Stimulated activated CD4-positive, alpha-beta T cell treated with anti-CD3 and anti-CD28 coated beads, Interleukin-1b, Interleukin-23, amount 100 ng/mL, for 24 hours (primary cell): Measurements from ENCODE around the gene ROPN1L.

Experiments used
- DNase-seq, 4 experiments: peaks; one replicate each; pipeline ENCODE4 v3.0.0-alpha.2; 2020; ENCODE audit warnings: low read depth in 4 of 4, low spot score in 1 of 4

ROPN1L gene

DNA sequence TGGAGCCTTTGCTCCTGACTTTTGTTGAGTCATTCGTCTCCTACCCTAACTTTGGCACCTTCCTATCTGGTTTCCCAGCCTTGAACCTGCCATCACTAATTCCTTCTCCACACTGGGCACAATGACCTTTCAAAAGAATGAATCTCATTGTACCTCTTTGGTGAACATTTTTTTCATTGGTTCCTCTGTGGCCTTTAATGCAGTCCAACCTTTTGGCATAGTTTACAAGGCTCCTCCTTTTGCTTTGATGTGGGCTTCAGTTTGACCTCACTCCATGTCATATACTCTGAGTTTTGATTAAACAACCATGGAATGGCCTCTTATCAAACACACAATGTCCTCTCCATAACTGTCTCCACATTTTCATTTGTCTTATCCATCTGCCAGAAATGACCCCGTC, 14.5 kb upstream of the ROPN1L start:
- no peak for DNase-seq

DNA sequence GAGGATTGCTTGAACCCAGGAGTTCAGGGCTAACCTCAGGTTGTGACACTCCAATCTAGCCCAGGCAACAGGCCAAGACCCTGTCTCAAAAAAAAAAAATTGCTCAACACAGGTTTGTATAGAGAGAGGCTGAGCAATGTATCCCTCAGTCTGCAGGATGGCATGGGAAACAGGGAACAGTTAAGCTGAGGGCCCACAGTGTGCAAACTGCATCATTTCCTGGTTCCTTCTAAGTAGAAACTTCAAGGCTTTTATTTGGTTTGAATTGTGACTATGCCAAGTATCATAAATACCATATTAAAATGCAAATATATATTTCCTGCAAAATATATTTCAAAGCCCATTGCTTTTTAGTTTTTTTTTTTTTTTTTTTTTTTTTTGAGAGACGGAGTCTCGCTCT, 13.7 kb upstream of the ROPN1L start:
- DNase-seq: no peak

DNA sequence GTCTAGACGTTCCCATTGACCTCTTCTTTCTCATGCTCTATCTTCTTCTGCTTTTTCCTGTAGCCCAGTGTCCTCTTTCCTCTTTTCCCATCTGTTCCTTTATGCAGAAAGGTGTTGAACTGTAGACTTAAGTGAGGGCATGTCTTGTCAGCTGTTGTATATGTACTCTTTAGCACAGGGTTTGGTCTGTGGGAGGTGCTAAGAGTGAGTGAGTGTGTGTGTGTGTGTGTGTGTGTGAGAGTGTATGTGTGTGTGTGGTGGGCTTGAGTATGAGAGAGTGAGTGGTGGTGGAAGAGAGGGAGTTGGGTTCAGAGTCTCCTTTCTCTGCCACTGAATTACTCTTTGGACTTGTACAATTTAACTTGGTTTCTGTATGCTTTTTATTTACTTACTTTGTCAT, 10.3 kb upstream of the ROPN1L start:
- DNase-seq: no peak

DNA sequence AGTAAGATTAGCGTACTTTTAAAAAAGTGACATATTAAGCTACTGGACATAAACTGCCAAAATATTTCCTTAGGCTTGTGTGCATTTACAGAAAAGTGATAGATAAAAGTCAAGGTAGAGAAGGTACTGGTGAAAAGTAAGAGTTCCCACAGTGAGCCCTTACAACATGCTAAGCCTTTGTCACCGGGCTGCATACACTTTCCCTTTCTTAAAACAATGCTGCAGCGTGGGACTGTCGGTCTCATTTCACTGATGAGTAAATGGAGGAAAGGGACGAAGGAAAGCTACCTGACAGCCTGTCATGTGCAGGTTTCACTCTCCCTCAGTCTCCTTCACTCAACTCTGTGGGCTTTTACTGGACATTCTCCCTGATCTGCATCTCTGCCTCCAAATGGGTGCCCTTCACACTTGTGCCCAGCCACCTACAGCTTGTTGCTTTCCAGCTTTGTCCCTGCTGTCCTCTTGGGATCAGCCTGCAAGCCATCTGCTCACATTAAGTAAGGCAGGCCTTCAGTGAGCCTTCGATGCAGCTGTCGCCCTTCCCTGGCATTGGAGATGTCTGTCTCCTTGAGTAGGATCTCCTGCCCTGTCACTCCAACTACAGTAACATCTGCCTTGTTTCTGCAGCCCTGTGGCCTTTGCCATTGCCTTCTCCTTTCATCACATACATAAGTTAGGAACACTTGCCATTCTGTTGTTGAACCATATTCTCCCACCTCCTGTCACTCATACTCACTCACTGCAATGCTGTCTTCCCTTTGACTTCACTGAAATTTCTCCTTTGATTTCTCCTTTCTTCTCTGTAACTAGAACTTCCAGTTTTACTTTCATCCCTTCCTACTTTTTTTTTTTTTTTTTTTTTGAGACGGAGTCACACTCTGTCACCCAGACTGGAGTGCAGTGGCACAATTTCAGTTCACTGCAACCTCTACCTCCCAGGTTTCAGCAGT, 9.3 kb upstream of the ROPN1L start:
- no peak for DNase-seq

DNA sequence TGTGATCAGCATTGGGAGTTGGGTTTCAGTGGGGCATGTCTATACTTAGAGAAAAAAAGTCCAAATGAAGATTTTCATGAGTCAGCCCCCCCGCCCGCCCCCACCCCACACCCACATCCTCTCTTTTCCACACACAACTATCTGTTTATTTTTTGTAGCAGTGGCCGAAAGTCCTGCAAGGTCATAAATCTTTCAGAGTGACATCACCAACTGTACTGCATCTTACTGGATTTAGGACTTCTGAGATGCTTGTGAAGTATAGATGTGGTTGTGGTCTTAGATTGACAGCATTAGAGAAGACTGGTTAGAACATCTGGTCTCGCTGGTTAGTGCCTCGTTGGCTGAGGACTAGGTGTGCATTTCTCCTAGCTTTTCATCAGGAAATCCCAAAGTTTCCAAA, 7.3 kb upstream of the ROPN1L start:
- no peak for DNase-seq

DNA sequence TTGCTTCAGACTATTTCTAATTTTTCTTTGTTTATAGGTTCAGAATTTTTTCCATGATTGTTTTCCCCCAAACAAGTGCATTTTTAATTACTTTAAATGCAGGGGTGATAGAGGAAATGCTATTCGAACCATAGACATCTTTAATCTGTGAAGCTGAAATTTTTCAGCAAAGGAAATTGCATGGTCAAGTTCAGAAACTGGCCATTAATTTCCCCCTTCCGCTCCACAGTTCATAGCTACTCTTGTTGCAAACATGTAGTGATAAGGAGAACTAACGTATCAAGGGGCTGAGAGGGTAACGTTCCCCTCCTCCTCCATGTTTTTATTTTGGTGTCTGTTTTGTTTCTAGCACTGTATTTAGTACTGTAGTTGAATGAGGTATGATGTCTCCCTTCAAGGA, 3.4 kb upstream of the ROPN1L start:
- no peak for DNase-seq

DNA sequence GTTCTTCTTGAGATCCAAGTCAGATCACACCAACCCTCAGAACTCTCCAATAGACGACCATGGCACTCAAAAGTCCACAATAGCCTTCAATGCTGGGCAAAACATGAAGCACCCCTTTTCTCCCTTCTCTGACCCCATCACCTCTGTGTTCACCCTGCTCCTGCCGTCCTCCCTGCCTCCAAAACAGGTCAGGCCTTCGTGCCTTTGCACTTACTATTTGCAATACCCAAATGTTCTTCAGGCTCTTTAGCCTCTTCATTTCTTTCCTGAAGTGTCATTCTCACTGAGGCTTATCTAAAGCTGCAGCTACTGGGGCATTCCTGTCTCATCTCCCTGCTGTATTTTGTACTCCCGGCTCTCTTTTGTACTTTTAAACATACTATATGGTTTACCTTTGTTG, 2.0 kb upstream of the ROPN1L start:
- no peak for DNase-seq

DNA sequence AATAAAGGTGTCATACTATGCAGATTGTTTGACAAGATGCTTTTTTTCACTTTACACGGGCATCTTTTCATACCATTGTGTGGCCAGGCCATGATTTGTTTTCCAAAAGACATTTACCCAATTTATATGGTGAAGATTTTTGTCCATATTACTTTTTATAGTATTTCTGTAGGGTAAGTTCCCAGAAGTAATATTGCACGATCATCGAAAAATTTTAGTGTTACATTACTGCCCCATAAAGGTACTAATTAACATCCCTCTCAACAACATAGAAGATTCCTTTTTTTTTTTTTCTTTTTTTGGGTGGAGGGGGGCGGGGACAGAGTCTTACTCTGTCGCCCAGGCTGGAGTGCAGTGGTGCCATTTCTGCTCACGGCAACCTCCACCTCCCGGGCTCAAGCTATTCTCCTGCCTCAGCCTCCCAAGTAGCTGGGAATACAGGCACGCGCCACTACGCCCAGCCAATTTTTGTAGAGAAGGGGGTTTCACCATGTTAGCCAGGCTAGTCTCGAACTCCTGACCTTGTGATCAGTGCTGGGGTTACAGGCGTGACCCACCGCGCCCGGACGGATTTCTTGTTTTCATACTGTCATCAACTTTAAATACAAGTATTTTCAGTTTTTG, 1.2 kb upstream of the ROPN1L start:
- no peak for DNase-seq

DNA sequence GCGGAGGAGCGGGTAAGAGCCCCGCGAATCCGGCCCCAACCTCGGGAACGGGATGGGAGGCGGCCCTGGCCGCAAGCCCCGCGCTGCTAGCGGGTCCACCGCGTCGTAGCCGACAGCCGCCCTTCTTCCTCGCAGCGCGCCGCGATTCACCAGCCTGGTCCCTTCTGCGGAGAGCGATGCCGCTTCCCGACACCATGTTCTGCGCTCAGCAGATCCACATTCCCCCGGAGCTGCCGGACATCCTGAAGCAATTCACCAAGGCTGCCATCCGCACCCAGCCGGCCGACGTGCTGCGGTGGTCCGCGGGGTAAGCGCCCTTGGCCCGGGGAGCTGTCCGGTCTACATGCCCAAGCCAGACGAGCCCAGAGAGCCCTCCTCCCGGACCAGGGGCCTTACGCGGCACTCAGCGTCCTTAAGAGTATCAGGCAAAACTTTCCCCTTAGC, 335 bp downstream of the ROPN1L start:
- DNase-seq: no peak

DNA sequence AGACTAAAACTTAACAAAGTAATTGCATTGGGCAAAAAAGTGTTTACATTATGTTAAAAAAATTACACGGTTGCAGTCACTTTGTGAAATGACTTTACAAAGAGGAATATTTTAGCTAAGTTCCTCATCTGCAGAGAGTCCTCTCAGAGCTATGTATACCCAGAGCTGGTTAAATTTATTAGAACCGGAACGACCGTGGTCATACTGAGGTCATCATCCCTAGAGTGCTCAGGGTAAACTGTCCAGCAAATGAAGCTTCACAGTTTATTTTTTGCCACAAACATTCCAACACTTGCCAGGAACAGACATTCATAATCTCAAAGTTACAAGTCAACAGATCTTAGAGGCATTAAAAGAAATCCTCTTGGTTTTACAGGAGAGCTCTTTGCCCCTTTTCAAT, 897 bp downstream of the ROPN1L start:
- no peak for DNase-seq

DNA sequence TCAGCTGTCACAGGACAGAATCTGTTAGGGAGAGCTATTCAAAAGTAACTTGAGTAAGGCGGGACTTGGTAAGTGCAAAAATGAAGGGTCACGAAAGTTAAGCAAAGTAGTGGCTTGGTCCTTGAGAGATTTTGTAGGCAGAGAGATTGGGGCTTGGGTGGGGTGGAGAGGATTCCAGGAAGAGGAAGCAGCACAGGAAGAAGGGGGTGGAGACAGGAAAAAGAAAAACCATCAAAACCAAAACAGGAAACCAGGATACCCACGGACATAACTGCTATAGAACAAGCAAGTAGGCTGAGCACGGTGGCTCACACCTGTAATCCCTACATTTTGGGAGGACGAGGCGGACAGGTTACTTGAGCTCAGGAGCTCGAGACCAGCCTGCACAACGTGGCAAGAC, 3.7 kb downstream of the ROPN1L start:
- DNase-seq: no peak

DNA sequence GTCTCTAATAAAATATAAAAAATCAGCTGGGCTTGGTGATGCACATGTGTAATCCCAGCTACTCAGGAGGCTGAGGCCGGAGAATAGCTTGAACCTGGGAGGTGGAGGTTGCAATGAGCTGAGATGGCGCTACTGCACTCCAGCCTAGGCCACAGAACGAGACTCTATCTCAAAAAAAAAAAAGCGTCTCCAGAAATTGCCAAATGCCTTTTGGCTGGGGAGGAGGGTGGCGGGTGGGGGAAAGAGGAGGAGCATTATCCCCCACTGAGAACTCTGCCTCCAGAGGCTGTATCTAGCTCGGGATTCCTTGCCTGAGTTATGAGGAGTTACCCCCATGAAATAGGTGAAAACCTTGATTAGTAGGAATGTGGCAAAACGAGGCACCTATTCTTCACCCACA, 4.8 kb downstream of the ROPN1L start:
- no peak for DNase-seq

DNA sequence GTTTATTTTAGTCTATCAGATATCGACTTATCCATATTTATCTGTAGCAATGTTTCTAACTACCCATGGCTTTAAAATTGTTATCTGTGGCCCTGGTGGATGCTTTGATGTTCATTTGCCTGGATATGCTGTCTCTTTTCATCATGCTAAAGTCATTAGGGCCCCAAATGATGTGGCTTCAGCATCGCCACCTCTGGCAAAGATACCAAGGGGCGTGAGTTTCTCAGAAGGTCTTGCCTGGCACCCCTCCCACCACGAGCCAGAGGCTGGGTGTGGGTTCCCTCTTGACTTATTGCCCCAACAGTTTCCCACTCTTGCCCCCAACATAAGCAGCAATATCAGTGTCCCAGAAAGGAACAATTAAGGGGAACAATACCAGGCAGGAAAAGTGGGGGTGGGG, 5.4 kb downstream of the ROPN1L start:
- DNase-seq: no peak

DNA sequence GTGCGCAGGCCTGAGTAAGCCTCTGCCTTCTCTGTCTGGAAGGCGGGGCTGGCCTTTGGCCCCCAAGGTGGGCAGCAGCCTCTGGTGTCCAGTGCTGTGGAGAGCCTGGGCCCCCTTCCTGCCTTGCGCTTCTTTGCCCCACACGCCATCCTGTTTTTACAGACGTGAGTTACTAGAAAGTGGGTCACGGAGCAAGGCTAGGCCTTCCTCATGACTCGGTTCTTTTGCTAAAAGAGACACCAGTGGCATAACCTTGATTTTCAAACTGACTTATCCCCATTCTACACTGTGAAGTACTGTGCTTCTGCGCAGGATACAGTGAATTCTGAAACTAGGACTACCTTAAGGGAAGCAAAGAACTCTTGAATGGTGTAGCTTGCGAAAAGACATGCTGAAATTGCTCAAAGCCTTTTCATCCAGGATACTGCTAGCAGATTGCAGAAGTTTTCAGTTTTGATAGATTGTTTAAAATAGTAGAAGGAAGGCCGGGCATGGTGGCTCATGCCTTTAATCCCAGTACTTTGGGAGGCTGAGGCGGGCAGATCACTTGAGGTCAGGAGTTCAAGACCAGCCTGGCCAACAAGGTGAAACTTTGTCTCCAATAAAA, 7.2 kb downstream of the ROPN1L start:
- DNase-seq: no peak

DNA sequence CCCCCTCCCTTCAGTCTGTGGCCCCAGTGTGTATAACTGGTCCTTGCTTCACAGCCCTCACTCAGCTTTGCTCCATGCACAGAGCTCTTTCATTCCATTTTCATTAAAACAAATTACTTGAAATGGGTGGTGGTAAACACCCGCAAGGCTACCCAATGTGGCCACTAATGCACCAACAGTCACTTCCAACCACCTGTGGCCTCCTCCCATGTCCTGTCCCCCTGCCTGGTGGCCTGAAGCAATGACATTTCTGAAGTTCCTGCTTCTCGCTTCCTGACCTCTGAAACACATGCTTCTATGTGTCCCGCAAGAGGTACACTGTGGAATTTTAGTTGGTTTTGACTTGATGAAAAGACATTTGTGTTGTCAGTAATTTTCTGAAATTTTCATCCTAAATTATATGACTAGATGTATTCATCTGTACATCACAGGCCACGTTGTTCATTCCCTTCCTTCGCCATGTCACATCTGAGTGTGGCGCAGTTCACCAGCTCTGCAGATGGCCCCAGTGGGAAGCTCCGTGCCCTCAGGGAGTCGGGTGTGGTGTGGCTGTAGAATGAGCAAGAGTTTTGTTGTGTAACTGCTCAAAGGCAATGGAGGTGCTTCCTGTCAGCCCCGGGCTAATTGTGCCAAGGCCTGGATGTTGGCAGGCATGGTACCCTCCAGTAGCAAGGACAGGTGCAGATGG, 9.6 kb downstream of the ROPN1L start:
- DNase-seq: no peak

DNA sequence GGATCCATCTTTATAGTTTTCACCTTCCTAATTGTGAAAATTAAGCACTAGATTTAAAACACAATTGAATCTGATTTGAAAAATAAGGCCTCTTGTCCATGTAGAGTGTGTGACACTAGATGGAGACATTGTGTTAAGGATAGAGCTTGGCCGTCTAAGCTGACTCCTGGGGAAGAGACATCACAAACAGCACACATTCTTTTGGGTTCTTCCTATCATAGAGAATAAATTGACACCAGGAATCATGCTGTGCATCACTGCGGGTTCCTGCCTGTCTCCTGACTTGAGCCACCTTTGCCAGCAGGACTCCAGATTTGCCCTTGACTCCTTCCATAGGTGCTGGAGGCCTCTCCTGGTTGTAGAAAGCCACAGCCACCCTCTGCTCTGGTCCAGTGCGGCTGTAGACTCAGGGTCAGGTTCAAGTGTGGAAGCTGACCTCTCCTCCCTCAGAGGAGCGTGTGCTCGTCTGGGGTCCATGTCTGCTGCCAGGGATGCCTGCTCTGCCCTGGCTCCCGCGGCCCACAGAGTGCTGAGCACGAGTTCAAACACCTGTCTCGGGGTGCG, 11.2 kb downstream of the ROPN1L start:
- DNase-seq: peak in 1 of 4 experiments; percentile 8

DNA sequence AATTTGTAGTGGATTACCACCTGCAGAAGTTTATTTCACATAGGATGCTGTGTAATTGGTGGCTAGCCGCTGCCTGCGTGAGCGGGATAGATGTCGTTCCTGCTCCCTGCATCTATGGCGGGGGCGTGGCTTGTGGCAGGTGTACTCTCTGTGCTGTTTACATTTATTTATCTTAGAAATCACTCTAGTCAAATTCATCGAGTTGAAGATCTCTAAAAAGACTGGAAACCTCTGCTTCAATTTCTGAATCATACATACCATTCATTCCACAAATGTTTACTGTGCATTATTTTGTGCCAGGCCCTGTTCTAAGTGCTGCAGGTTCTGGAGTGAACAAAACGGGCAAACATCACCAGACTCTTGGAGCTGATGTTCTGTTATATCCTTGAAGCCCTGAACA, 11.9 kb downstream of the ROPN1L start:
- DNase-seq: no peak

DNA sequence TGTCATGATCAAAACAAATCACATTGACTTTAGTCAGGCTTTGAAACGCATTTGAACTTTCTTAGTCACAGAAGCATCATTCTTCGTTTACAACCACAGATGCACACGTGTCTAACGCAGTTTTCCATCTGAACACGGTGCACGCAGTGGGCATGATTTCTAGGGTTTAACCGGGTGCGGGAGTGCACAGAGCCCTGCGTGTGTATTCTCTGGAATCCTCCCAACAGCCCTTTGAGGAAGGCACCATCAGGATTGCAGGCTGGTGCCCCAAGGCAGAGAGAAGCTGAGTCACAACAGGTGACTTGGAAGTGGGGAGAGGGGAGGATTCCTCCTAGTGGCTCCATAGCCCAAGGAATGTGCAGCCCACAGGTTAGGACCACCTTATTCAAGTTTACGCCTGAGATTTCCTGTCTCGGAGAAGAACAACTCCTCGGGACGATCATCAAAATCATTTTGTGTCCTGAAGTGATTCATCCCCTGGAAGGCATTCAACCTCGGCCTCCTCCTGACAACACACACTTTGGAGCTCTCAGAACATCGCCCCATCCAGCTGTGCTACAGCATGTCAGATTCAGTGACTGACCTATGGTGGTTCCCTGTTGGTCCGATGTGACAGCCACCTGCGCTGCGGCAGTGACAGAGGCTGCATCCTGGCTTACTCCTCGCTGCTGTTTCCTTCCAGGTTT, 13.1 kb downstream of the ROPN1L start:
- DNase-seq: no peak

DNA sequence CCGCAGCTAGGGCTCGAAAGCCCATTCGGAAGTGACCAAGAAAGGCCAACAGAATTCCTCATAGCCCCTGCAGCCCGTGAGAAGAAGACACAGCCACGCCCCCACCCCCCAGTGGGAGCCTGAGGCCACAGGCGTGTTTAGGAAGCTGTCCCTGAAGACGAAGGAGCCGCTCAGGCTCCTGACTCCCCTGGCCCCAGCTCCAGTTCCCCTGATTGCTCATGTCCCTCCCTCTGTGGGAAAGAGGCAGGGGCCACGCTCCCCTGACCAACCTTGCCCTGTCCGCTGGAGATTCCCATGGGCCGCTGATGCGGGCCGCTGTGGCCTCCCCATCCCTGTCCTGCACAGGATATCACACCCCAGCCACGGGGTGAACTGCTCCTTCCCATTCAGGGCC, 13.6 kb downstream of the ROPN1L start:
- DNase-seq: no peak

DNA sequence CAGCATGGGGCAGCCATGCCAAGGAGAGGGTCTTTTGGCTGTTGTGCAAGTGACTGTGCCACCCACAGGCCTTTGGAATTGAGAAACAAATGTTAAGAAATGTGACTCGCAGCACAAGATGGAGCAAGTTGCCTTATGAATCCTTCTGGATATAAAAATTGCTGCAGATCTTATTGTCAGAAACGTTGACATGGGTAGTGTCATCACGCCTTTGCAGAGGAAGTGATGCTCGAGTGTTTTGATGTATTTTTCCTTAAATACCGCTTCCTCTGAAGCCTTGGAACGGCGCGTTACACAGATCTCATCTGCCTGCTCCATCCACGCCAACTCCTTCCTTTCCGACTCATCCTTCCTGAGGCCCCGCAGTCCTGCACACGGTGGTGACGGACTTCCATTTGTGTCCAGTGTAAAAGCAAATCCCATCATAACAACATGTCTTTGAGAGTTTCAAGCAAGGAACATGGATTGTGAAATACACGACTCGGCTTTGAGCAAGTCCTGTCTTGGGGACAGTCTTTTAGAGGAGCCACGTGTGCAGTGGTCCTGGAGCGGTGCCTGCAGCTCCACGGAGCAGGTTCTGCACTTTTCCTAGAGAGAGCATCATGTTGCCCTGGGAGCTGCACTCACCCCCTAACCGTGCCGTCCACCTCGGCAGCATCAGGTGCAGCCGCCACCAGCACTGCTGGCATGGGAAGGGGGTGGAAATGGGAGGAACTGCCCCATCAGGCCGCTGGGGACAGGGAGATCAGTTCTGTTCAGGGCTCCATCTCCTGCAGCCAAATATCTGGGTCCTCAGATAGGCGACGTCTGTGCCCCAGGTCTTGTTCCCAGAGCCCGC, 15.1 kb downstream of the ROPN1L start:
- no peak for DNase-seq
